ENCODE measurements around the gene MPG.

DNA sequence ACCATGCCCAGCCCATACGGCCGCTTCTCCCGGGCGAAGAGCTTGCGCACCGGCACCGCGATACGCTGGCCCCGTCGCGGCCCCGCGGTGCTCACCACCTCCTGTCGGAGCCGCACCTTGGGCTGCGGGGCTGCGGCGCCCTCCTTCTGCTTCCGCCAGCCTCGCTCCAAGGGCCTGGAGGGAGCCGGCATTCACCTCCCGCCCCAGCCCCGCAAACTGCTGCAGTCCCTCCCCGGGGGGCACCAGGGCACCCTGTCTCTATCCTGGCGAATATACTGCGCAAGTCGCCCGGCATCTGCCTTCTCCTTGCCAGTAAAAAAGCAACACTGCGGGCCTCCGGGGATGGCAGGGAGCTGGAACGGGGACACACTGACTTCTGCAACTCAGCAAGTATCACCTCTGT is 16.1 kb upstream of the MPG start:
- no peak for TF ChIP-seq POLR2AphosphoS5 (IDR thresholded peaks at IDR 0.05)
- TF ChIP-seq, protein P1, sequence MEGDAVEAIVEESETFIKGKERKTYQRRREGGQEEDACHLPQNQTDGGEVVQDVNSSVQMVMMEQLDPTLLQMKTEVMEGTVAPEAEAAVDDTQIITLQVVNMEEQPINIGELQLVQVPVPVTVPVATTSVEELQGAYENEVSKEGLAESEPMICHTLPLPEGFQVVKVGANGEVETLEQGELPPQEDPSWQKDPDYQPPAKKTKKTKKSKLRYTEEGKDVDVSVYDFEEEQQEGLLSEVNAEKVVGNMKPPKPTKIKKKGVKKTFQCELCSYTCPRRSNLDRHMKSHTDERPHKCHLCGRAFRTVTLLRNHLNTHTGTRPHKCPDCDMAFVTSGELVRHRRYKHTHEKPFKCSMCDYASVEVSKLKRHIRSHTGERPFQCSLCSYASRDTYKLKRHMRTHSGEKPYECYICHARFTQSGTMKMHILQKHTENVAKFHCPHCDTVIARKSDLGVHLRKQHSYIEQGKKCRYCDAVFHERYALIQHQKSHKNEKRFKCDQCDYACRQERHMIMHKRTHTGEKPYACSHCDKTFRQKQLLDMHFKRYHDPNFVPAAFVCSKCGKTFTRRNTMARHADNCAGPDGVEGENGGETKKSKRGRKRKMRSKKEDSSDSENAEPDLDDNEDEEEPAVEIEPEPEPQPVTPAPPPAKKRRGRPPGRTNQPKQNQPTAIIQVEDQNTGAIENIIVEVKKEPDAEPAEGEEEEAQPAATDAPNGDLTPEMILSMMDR (IDR thresholded peaks at IDR 0.05): no peak
